ENCODE data around the gene TRIM33. TPM values are rescaled to one million over a fixed set of nuclear protein-coding genes. Genes with fewer than 3 reads are reported as not detected.

Gene TRIM33
- total RNA-seq, 1 experiment from 2014 or later: 38.7 TPM

GRCh38 chr1:114524944-114525343 is 13.9 kb upstream of the TRIM33 start:
- no peaks in the 10 kb centered on the region for H3K36me3 ChIP-seq (ENCODE audit: low read depth)
- H3K4me1 ChIP-seq (replicated peaks; ENCODE audit: insufficient read depth): no peaks in the 10 kb centered on the region
- no peaks in the 10 kb centered on the region for H3K9me3 ChIP-seq (ENCODE audit: insufficient read depth, low read depth)
- H4K20me1 ChIP-seq (ENCODE audit: insufficient read depth): no peaks in the 10 kb centered on the region
- no TSS peak for BruUV-seq (replicated peaks)
- H3K27me3 ChIP-seq (ENCODE audit: insufficient read depth, low read depth): no peaks in the 10 kb centered on the region
- no peak overlapping the region for H3K27ac ChIP-seq
- no peak overlapping the region for H2AFZ ChIP-seq
- no peaks in the 10 kb centered on the region for H3F3A ChIP-seq (ENCODE audit: insufficient read depth, low read depth)
- no peak for DNase-seq
- no peaks in the 10 kb centered on the region; the same call in 1 of the 2 replicates for H3K9me2 ChIP-seq (ENCODE audit: insufficient read depth)
- H3K79me2 ChIP-seq (ENCODE audit: low read depth): no peaks in the 10 kb centered on the region
- H3K4me3 ChIP-seq: no peak overlapping the region
- CTCF ChIA-PET: no interaction called here
- no peak overlapping the region for H3K4me2 ChIP-seq
- POLR2A ChIA-PET (ENCODE audit: unreplicated experiment): interaction anchor here (0.7 kb wide), 1 partner anchor 971 kb away, joined by 4 read pairs; no protein-coding TSS in a partner anchor
- TF ChIP-seq EZH2 (IDR thresholded peaks at IDR 0.05; ENCODE audit: low read depth) (no peak), CTCF (conservative IDR thresholded peaks at IDR 0.05) (no peak)
- intact Hi-C loops (cut with micrococcal nuclease; ENCODE audit: unreplicated experiment): no loop called here

GRCh38 chr1:114522264-114522575 is 11.2 kb upstream of the TRIM33 start:
- Histone ChIP-seq H3K27me3 (ENCODE audit: insufficient read depth, low read depth) (no peaks in the 10 kb centered on the region), H3K79me2 (ENCODE audit: low read depth) (no peaks in the 10 kb centered on the region), H2AFZ (no peak overlapping the region), H4K20me1 (ENCODE audit: insufficient read depth) (no peaks in the 10 kb centered on the region), H3K36me3 (ENCODE audit: low read depth) (no peaks in the 10 kb centered on the region), H3K27ac (no peak overlapping the region), H3K4me3 (no peak overlapping the region), H3K4me2 (no peak overlapping the region), H3F3A (ENCODE audit: insufficient read depth, low read depth) (no peaks in the 10 kb centered on the region), H3K9me2 (ENCODE audit: insufficient read depth) (no peaks in the 10 kb centered on the region; the same call in 1 of the 2 replicates), H3K9me3 (ENCODE audit: insufficient read depth, low read depth) (peaks cover 9% of the 10 kb centered on the region; the same call in 1 of the 2 replicates), H3K4me1 (replicated peaks; ENCODE audit: insufficient read depth) (no peaks in the 10 kb centered on the region)
- no peak for DNase-seq
- ChIA-PET POLR2A (ENCODE audit: unreplicated experiment) (no interaction called here), CTCF (interaction anchor here (0.6 kb wide), 1 partner anchor 177 kb away, joined by 3 read pairs; no protein-coding TSS in a partner anchor)
- TF ChIP-seq EZH2 (IDR thresholded peaks at IDR 0.05; ENCODE audit: low read depth) (no peak), CTCF (conservative IDR thresholded peaks at IDR 0.05) (no peak)
- BruUV-seq (replicated peaks): no TSS peak
- intact Hi-C loops (cut with micrococcal nuclease; ENCODE audit: unreplicated experiment): no loop called here

- no peak for DNase-seq
- TF ChIP-seq EZH2 (IDR thresholded peaks at IDR 0.05; ENCODE audit: low read depth): no peak
- no peak for TF ChIP-seq CTCF (conservative IDR thresholded peaks at IDR 0.05)
- intact Hi-C loops (cut with micrococcal nuclease; ENCODE audit: unreplicated experiment): no loop called here
- Histone ChIP-seq H3K4me2 (no peak overlapping the region), H3K36me3 (ENCODE audit: low read depth) (no peaks in the 10 kb centered on the region), H4K20me1 (ENCODE audit: insufficient read depth) (no peaks in the 10 kb centered on the region), H3K4me3 (no peak overlapping the region), H3K9me2 (ENCODE audit: insufficient read depth) (no peaks in the 10 kb centered on the region; the same call in 1 of the 2 replicates), H3K9me3 (ENCODE audit: insufficient read depth, low read depth) (peaks cover 15% of the 10 kb centered on the region; the same call in 1 of the 2 replicates), H2AFZ (no peak overlapping the region), H3K79me2 (ENCODE audit: low read depth) (no peaks in the 10 kb centered on the region), H3K4me1 (replicated peaks; ENCODE audit: insufficient read depth) (no peaks in the 10 kb centered on the region), H3K27me3 (ENCODE audit: insufficient read depth, low read depth) (no peaks in the 10 kb centered on the region), H3K27ac (no peak overlapping the region), H3F3A (ENCODE audit: insufficient read depth, low read depth) (no peaks in the 10 kb centered on the region)
- CTCF ChIA-PET: no interaction called here
- BruUV-seq (replicated peaks): no TSS peak
- POLR2A ChIA-PET (ENCODE audit: unreplicated experiment): no interaction called here
Observed at GRCh38 chr1:114521396-114522263, 10.6 kb upstream of the TRIM33 start.

Measured in PC-9 (cell line).